ENCODE measurements around the gene OR51F2.

DNA sequence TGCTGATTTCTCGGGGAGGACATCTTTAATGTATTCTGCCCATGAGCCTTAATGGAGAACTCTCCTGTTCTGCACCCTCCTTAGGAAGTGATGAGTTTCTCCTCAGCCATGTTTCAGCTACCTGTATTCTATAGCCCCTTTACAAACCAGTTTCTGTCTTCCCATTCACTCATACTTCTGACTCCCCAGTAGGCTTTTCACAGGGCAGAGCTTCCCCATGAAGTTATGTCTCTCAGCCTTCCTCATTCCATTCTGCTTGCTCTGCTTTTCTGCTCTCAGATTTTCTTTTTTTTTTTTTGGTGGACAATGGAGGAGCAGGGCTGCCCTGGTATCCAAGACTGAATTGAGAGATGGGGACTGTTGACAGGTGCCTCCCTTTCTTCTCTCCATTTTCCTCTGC is 12.6 kb upstream of the OR51F2 start:
- no peak for TF ChIP-seq POLR2A (IDR thresholded peaks at IDR 0.05)
- TF ChIP-seq, protein P1, sequence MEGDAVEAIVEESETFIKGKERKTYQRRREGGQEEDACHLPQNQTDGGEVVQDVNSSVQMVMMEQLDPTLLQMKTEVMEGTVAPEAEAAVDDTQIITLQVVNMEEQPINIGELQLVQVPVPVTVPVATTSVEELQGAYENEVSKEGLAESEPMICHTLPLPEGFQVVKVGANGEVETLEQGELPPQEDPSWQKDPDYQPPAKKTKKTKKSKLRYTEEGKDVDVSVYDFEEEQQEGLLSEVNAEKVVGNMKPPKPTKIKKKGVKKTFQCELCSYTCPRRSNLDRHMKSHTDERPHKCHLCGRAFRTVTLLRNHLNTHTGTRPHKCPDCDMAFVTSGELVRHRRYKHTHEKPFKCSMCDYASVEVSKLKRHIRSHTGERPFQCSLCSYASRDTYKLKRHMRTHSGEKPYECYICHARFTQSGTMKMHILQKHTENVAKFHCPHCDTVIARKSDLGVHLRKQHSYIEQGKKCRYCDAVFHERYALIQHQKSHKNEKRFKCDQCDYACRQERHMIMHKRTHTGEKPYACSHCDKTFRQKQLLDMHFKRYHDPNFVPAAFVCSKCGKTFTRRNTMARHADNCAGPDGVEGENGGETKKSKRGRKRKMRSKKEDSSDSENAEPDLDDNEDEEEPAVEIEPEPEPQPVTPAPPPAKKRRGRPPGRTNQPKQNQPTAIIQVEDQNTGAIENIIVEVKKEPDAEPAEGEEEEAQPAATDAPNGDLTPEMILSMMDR (IDR thresholded peaks at IDR 0.05): no peak

All from esophagus squamous epithelium (tissue), 4 donors.